CD14-positive monocyte (primary cell): ENCODE measurements around the gene SNX19. TPM values are rescaled to one million over a fixed set of nuclear protein-coding genes. Genes with fewer than 3 reads are reported as not detected.

Experiments
- DNase-seq, 3 donors: peaks; one replicate each; pipeline ENCODE4 v3.0.0-alpha.2; 2011 to 2022
- H2AFZ ChIP-seq: 2 replicates; pipeline ENCODE4 v1.6.0; 2012; ENCODE audit warnings: mild to moderate bottlenecking, low read depth, low read length, inconsistent platforms; ENCODE audit not compliant: insufficient read depth, poor library complexity, severe bottlenecking
- H3K27ac ChIP-seq, 2 donors: 1 replicate in 1 of 2; 2 replicates in 1 of 2; pipeline ENCODE4 v1.5.1; 2012 to 2013; ENCODE audit warnings: low read length in 2 of 2, control low read depth in 1 of 2, inconsistent platforms in 1 of 2, low read depth in 1 of 2, mild to moderate bottlenecking in 1 of 2
- H3K27me3 ChIP-seq, 2 donors: one replicate each; pipeline versions ENCODE4 v1.6.0 to v1.6.1; 2011 to 2013; ENCODE audit warnings: low read length in 2 of 2; ENCODE audit not compliant: control insufficient read depth in 2 of 2, insufficient read depth in 2 of 2
- H3K36me3 ChIP-seq, 2 donors: replicated peaks in 1 of 2; 1 replicate in 1 of 2; 2 replicates in 1 of 2; pipeline versions ENCODE4 v1.5.1 to v1.6.1; 2012 to 2013; ENCODE audit warnings: low read length in 2 of 2, control low read depth in 1 of 2, inconsistent platforms in 1 of 2, mild to moderate bottlenecking in 1 of 2; ENCODE audit not compliant: insufficient read depth in 2 of 2, control insufficient read depth in 1 of 2
- H3K4me1 ChIP-seq, 2 donors: 1 replicate in 1 of 2; 2 replicates in 1 of 2; pipeline versions ENCODE4 v1.5.1 to v1.6.1; 2012 to 2013; ENCODE audit warnings: low read length in 2 of 2, control low read depth in 1 of 2, inconsistent platforms in 1 of 2, mild to moderate bottlenecking in 1 of 2, moderate library complexity in 1 of 2; ENCODE audit not compliant: insufficient read depth in 2 of 2, control insufficient read depth in 1 of 2
- H3K4me2 ChIP-seq: replicated peaks from 2 replicates; pipeline ENCODE3; 2012; ENCODE audit warnings: low read length, moderate library complexity, mild to moderate bottlenecking; ENCODE audit not compliant: poor library complexity, severe bottlenecking; ENCODE audit errors: extremely low read depth
- H3K4me3 ChIP-seq, 3 experiments: fragments of 200-600 bp in 1 of 3; sonication (generic) in 1 of 3; replicated peaks in 1 of 3; 1 replicate in 2 of 3; 2 replicates in 1 of 3; pipeline ENCODE4 v1.5.1; 2011 to 2013; ENCODE audit warnings: low read length in 3 of 3, mild to moderate bottlenecking in 3 of 3, control low read depth in 2 of 3, low read depth in 2 of 3, inconsistent platforms in 1 of 3, moderate library complexity in 1 of 3
- H3K79me2 ChIP-seq: 2 replicates; pipeline ENCODE4 v1.6.0; 2012; ENCODE audit warnings: mild to moderate bottlenecking, control low read depth, inconsistent platforms, low read length, moderate library complexity; ENCODE audit not compliant: insufficient read depth
- H3K9ac ChIP-seq: 2 replicates; pipeline ENCODE4 v1.6.0; 2017; ENCODE audit warnings: low read length, mild to moderate bottlenecking; ENCODE audit not compliant: insufficient read depth, poor library complexity, severe bottlenecking
- H3K9me3 ChIP-seq, 2 donors: replicated peaks in 1 of 2; 1 replicate in 1 of 2; 2 replicates in 1 of 2; pipeline versions ENCODE4 v1.5.1 to v1.6.1; 2012 to 2013; ENCODE audit warnings: low read length in 2 of 2, control low read depth in 1 of 2; ENCODE audit not compliant: control insufficient read depth in 1 of 2, insufficient read depth in 1 of 2
- H4K20me1 ChIP-seq: 2 replicates; pipeline ENCODE4 v1.6.0; 2012; ENCODE audit warnings: mild to moderate bottlenecking, low read length, control low read depth, moderate library complexity; ENCODE audit not compliant: insufficient read depth
- H3K27ac Mint-ChIP-seq, 7 donors: one replicate each; pipeline ENCODE4 v1.8.0; 2020; ENCODE audit warnings: mild to moderate bottlenecking in 7 of 7, mixed read lengths in 7 of 7, moderate library complexity in 6 of 7, inconsistent platforms in 2 of 7
- H3K27me3 Mint-ChIP-seq, 3 donors: one replicate each; pipeline ENCODE4 v1.8.0; 2021 to 2022; ENCODE audit warnings: low read depth in 3 of 3, mild to moderate bottlenecking in 3 of 3, mixed read lengths in 3 of 3, moderate library complexity in 3 of 3, inconsistent platforms in 1 of 3
- H3K36me3 Mint-ChIP-seq, 2 donors: one replicate each; pipeline ENCODE4 v1.8.0; 2020; ENCODE audit warnings: mixed read lengths in 2 of 2, inconsistent platforms in 1 of 2, mild to moderate bottlenecking in 1 of 2
- H3K4me1 Mint-ChIP-seq: one replicate; pipeline ENCODE4 v1.8.0; 2020; ENCODE audit warnings: mild to moderate bottlenecking, mixed read lengths
- H3K4me3 Mint-ChIP-seq, 2 donors: one replicate each; pipeline ENCODE4 v1.8.0; 2020; ENCODE audit warnings: mild to moderate bottlenecking in 2 of 2, mixed read lengths in 2 of 2, moderate library complexity in 1 of 2
- H3K9me3 Mint-ChIP-seq, 7 donors: one replicate each; pipeline ENCODE4 v1.8.0; 2020 to 2022; ENCODE audit warnings: mixed read lengths in 7 of 7, mild to moderate bottlenecking in 6 of 7, moderate library complexity in 6 of 7, inconsistent platforms in 2 of 7
- WGBS: methylation state at CpG from one replicate; pipeline ENCODE4 v1.1.5; 2013; ENCODE audit warnings: missing lambda C conversion rate; ENCODE audit not compliant: insufficient coverage; 5-methylcytosine and 5-hydroxymethylcytosine counted together
- intact Hi-C, 2 donors: fragments of 100-400 bp; cut with micrococcal nuclease; formaldehyde crosslinking; loops; one replicate each; pipeline versions ENCODE4 v1.15.0 to v1.15.1; 2023
- polyA plus RNA-seq, 3 donors: library from polyadenylated mRNA; depleted of rRNA in 1 of 3; unstranded in 2 of 3; stranded (reverse) in 1 of 3; fragments of 300-500 nt in 2 of 3; fragments of >200 nt in 1 of 3; fragmentation: Illumina TruSeq in 2 of 3; gene quantifications; 1 replicate in 2 of 3; 2 replicates in 1 of 3; pipeline ENCODE4 v1.2.3, GENCODE V29; 2012 to 2021
- TF ChIP-seq, protein P1 (sequence below): fragments of 200-600 bp; IDR thresholded peaks from one replicate; pipeline ENCODE4 v1.8.0; 2022; ENCODE audit warnings: antibody characterized with exemption, mild to moderate bottlenecking

Gene SNX19
- polyA plus RNA-seq, 3 donors = 13.6 to 23.3 (median 17.6) TPM

GRCh38 chr11:130861283-130861682, 55.0 kb downstream of the SNX19 start:
- Histone ChIP-seq H3K9me3 (no peaks in the 10 kb centered on the region), H4K20me1 (no peaks in the 10 kb centered on the region), H3K4me1 (no peaks in the 10 kb centered on the region), H2AFZ (no peak overlapping the region), H3K4me2 (no peak overlapping the region), H3K36me3 (no peaks in the 10 kb centered on the region), H3K4me3 (no peak overlapping the region), H3K79me2 (no peaks in the 10 kb centered on the region), H3K27ac (no peak overlapping the region), H3K27me3 (no peaks in the 10 kb centered on the region), H3K9ac (no peak overlapping the region)
- H3K27ac Mint-ChIP-seq = no peak overlapping the region
- TF ChIP-seq, protein P1, sequence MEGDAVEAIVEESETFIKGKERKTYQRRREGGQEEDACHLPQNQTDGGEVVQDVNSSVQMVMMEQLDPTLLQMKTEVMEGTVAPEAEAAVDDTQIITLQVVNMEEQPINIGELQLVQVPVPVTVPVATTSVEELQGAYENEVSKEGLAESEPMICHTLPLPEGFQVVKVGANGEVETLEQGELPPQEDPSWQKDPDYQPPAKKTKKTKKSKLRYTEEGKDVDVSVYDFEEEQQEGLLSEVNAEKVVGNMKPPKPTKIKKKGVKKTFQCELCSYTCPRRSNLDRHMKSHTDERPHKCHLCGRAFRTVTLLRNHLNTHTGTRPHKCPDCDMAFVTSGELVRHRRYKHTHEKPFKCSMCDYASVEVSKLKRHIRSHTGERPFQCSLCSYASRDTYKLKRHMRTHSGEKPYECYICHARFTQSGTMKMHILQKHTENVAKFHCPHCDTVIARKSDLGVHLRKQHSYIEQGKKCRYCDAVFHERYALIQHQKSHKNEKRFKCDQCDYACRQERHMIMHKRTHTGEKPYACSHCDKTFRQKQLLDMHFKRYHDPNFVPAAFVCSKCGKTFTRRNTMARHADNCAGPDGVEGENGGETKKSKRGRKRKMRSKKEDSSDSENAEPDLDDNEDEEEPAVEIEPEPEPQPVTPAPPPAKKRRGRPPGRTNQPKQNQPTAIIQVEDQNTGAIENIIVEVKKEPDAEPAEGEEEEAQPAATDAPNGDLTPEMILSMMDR = no peak
- intact Hi-C loops = loop anchor here in 1 of 2 donors (5.0 kb wide), 1 partner anchor 649 kb away; no protein-coding TSS in a partner anchor
- H3K4me3 Mint-ChIP-seq = no peak overlapping the region
- H3K4me1 Mint-ChIP-seq = peaks cover 2% of the 10 kb centered on the region
- 95% methylated on average over 14 of the region's 14 CpGs for WGBS
- H3K27me3 Mint-ChIP-seq = peaks cover 0 to 5% (median 0%) of the 10 kb centered on the region in 3 donors
- H3K36me3 Mint-ChIP-seq = no peaks in the 10 kb centered on the region
- DNase-seq = no peak
- H3K9me3 Mint-ChIP-seq = peaks cover 0 to 4% (median 0%) of the 10 kb centered on the region in 7 donors

GRCh38 chr11:130859886-130860285, 56.4 kb downstream of the SNX19 start:
- H3K9me3 Mint-ChIP-seq = peaks cover 0 to 8% (median 1%) of the 10 kb centered on the region in 7 donors
- peaks cover 2% of the 10 kb centered on the region for H3K4me1 Mint-ChIP-seq
- Histone ChIP-seq H3K4me2 (no peak overlapping the region), H3K4me1 (no peaks in the 10 kb centered on the region), H3K9me3 (no peaks in the 10 kb centered on the region), H3K27ac (no peak overlapping the region), H3K79me2 (no peaks in the 10 kb centered on the region), H3K4me3 (no peak overlapping the region), H3K9ac (no peak overlapping the region), H3K36me3 (no peaks in the 10 kb centered on the region), H3K27me3 (no peaks in the 10 kb centered on the region), H4K20me1 (no peaks in the 10 kb centered on the region), H2AFZ (no peak overlapping the region)
- no CpG with 5 or more reads among the region's 1 CpG for WGBS
- H3K27me3 Mint-ChIP-seq = peaks cover 0 to 5% (median 0%) of the 10 kb centered on the region in 3 donors
- H3K4me3 Mint-ChIP-seq = no peak overlapping the region
- TF ChIP-seq, protein P1 = no peak
- no peak overlapping the region for H3K27ac Mint-ChIP-seq
- intact Hi-C loops = loop anchor here in 1 of 2 donors (5.0 kb wide), 1 partner anchor 648 kb away; no protein-coding TSS in a partner anchor
- no peak for DNase-seq
- no peaks in the 10 kb centered on the region for H3K36me3 Mint-ChIP-seq
